ENCODE data around the gene SAMD4A. TPM values are rescaled to one million over a fixed set of nuclear protein-coding genes. Genes with fewer than 3 reads are reported as not detected.

The SAMD4A gene
- total RNA-seq, 2 donors from 2014 or later = 11.2 to 15.3 TPM

- no peak overlapping the region for H3K27ac ChIP-seq
- H3K27me3 ChIP-seq = no peaks in the 10 kb centered on the region
- H3K4me1 ChIP-seq = no peaks in the 10 kb centered on the region
- DNase-seq (no peak), ATAC-seq (no peak)
- WGBS, 2 donors = 82 to 89% methylated on average over 5 of the region's 5 CpGs
- H3K36me3 ChIP-seq (replicated peaks in 1 of 2; ENCODE audit: insufficient read depth in 1 of 2, low read depth in 2 of 2) = no peaks in the 10 kb centered on the region
- TF ChIP-seq, protein P1, sequence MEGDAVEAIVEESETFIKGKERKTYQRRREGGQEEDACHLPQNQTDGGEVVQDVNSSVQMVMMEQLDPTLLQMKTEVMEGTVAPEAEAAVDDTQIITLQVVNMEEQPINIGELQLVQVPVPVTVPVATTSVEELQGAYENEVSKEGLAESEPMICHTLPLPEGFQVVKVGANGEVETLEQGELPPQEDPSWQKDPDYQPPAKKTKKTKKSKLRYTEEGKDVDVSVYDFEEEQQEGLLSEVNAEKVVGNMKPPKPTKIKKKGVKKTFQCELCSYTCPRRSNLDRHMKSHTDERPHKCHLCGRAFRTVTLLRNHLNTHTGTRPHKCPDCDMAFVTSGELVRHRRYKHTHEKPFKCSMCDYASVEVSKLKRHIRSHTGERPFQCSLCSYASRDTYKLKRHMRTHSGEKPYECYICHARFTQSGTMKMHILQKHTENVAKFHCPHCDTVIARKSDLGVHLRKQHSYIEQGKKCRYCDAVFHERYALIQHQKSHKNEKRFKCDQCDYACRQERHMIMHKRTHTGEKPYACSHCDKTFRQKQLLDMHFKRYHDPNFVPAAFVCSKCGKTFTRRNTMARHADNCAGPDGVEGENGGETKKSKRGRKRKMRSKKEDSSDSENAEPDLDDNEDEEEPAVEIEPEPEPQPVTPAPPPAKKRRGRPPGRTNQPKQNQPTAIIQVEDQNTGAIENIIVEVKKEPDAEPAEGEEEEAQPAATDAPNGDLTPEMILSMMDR (IDR thresholded peaks at IDR 0.05) = no peak
- no peak for TF ChIP-seq POLR2A (IDR thresholded peaks at IDR 0.05)
- no peaks in the 10 kb centered on the region for H3K9me3 ChIP-seq
- H3K4me3 ChIP-seq = no peak overlapping the region
- intact Hi-C loops (cut with DNase I) = no loop called here
These were observed 219.1 kb downstream of the SAMD4A start for GRCh38 chr14:54785778-54786770.

- TF ChIP-seq POLR2A (IDR thresholded peaks at IDR 0.05) = no peak
- TF ChIP-seq, protein P1 (IDR thresholded peaks at IDR 0.05) = no peak
- no peaks in the 10 kb centered on the region for H3K4me1 ChIP-seq
- H3K27ac ChIP-seq = no peak overlapping the region
- 66 to 84% methylated on average over 3 of the region's 3 CpGs for WGBS, 2 donors
- H3K9me3 ChIP-seq = no peaks in the 10 kb centered on the region
- H3K4me3 ChIP-seq = no peak overlapping the region
- H3K36me3 ChIP-seq (replicated peaks in 1 of 2; ENCODE audit: insufficient read depth in 1 of 2, low read depth in 2 of 2) = no peaks in the 10 kb centered on the region
- DNase-seq = no peak
- no peaks in the 10 kb centered on the region for H3K27me3 ChIP-seq
- intact Hi-C loops (cut with DNase I) = no loop called here
- ATAC-seq = no peak
These were observed 219.9 kb downstream of the SAMD4A start for GRCh38 chr14:54786838-54787237.

- DNase-seq = no peak
- 69 to 100% methylated on average over 1 of the region's 1 CpG for WGBS, 2 donors
- TF ChIP-seq POLR2A (IDR thresholded peaks at IDR 0.05) = no peak
These were observed 220.3 kb downstream of the SAMD4A start for GRCh38 chr14:54787261-54787660.

GRCh38 chr14:54788701-54789100 is 221.8 kb downstream of the SAMD4A start:
- H3K4me3 ChIP-seq = no peak overlapping the region
- DNase-seq = no peak
- 92 to 94% methylated on average over 17 of the region's 17 CpGs for WGBS, 2 donors
- no peaks in the 10 kb centered on the region for H3K27me3 ChIP-seq
- no peak for ATAC-seq
- no peaks in the 10 kb centered on the region for H3K4me1 ChIP-seq
- intact Hi-C loops (cut with DNase I) = no loop called here
- H3K36me3 ChIP-seq (replicated peaks in 1 of 2; ENCODE audit: insufficient read depth in 1 of 2, low read depth in 2 of 2) = no peaks in the 10 kb centered on the region
- no peak for TF ChIP-seq POLR2A (IDR thresholded peaks at IDR 0.05)
- TF ChIP-seq, protein P1 (IDR thresholded peaks at IDR 0.05) = no peak
- no peaks in the 10 kb centered on the region for H3K9me3 ChIP-seq
- no peak overlapping the region for H3K27ac ChIP-seq

More at GRCh38 chr14:54787261-54787660, 220.3 kb downstream of the SAMD4A start:
- Histone ChIP-seq H3K9me3 (no peaks in the 10 kb centered on the region), H3K27ac (no peak overlapping the region), H3K36me3 (replicated peaks in 1 of 2; ENCODE audit: insufficient read depth in 1 of 2, low read depth in 2 of 2) (no peaks in the 10 kb centered on the region), H3K4me3 (no peak overlapping the region), H3K4me1 (no peaks in the 10 kb centered on the region), H3K27me3 (no peaks in the 10 kb centered on the region)
- no peak for ATAC-seq
- intact Hi-C loops (cut with DNase I) = no loop called here

- intact Hi-C loops (cut with DNase I) = no loop called here
- ATAC-seq = no peak
- no peak overlapping the region for H3K4me3 ChIP-seq
- TF ChIP-seq, protein P1 (IDR thresholded peaks at IDR 0.05) = no peak
- no peak for TF ChIP-seq POLR2A (IDR thresholded peaks at IDR 0.05)
- WGBS, 2 donors = 83 to 91% methylated on average over 5 of the region's 5 CpGs
- no peak overlapping the region for H3K27ac ChIP-seq
- no peaks in the 10 kb centered on the region for H3K9me3 ChIP-seq
- H3K4me1 ChIP-seq = no peaks in the 10 kb centered on the region
- DNase-seq = no peak
- no peaks in the 10 kb centered on the region for H3K36me3 ChIP-seq (replicated peaks in 1 of 2; ENCODE audit: insufficient read depth in 1 of 2, low read depth in 2 of 2)
- no peaks in the 10 kb centered on the region for H3K27me3 ChIP-seq
These were observed 222.2 kb downstream of the SAMD4A start for GRCh38 chr14:54789166-54789565.
